NK-92 (cell line): Measurements from ENCODE around the gene LSAMP.

ENCODE experiments used
- DNase-seq: peaks from one replicate; lab custom pipeline; 2025; ENCODE audit not compliant: unreplicated experiment; lab: John Stamatoyannopoulos, UW

The LSAMP gene

DNA sequence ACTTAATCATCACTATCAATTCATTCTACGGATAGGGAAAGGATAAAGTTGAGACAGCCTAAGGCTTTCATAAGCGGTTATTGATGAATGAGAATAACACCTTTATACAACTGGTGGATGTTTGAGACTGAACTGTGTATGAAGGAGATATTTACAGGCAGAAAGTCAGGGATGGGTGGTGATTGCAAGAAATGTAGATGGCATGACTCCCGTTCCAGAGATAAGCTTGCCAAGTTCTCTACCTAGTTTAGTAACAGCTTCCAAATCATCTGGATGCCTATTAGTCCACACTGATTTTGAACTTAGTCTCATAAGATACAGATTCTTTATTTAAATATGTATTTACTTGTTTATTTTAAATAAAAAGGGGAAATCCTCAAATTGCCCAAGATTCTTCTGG lies 463.2 kb downstream of the LSAMP start:
- DNase-seq: no peak

DNA sequence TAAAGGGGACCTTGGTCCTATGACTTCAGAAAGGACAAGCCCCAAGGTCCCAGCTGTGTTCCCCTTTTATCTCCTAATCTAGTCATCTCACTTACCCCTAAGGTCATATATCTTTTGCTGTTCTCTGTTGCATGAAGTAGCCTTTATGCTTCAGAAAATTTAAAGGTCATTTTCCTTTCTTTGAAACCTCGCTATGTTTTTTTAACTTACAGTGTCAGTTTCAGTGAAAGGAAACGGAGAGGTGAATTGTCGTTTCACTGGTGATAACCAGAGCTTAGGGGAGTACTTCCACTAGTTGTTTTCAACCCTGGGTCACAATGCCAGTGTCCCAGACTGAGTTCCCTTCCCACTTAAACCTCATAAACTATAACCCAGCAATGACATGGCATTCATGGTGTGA lies 464.6 kb downstream of the LSAMP start:
- no peak for DNase-seq

DNA sequence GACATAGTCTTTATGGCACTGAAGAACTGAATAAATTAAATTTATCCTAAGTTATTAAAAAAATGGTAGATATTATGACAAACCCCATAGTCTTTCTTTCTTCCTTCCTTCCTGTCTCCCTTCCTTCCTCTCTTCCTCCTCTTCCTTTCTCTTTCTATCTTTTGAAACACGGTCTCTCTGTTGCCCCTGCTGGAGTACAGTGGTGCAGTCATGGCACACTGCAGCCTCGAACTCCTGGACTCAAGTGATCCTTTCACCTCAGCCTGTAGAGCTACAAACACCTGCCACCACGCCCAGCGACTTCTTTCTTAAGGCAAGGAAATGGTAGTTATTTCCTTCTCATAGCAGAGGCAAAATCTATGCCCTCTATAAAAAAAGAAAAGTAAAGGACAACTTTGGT lies 467.4 kb downstream of the LSAMP start:
- DNase-seq: no peak

DNA sequence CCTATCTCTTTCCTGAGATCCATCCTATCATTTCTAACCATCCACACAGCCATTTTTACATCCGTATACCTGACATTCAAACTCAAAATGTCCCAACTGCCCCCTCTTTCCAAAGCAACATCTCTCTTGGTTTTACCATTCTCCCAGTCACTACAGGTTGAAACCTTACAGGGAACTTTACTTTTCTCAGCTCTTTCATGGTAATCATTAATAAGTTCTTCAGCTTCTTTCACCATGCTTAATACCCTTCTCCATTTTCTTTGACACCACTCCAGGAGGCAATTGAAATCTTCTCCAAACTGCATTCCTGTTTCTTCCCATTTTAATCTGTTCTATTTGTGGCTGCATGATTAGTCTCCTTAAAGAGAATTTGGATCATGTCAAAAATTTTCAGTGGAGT lies 469.5 kb downstream of the LSAMP start:
- no peak for DNase-seq

DNA sequence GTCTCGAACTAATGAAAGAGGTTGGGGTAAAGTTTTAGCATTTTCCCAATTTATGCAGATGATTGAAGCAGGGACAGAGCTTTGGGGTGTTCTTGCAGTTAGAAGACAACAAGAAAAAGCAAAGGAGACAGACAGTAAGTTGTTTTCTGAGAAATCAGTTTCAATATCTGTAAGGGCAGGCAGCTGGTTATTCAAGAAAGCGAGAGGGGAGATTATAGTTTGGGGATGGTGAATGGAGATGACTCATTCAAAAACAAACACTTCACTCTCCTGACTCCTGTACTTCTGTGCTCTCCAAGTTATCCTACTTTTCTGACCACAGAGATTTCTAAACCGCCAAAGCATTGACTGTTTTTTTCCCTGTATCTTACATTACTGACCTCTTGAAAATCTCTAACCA lies 469.9 kb downstream of the LSAMP start:
- DNase-seq: no peak

DNA sequence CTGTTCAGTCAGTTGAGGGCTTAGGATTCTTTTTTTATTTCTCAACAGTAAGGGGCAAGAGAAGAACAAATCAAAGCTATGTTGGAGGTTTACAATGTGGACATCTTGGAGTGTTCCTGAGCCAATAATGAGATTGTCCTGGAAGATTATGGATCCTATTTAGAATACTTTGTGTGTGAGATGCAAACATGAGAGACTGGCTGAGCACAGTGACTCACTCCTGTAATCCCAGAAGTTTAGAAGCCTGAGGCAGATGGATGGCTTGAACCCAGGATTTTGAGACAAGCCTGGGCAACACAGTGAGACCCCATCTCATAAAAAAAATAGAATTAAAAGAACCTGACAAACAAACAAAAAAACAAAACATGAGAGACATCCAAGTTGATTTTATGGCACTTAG lies 470.3 kb downstream of the LSAMP start:
- DNase-seq: no peak

DNA sequence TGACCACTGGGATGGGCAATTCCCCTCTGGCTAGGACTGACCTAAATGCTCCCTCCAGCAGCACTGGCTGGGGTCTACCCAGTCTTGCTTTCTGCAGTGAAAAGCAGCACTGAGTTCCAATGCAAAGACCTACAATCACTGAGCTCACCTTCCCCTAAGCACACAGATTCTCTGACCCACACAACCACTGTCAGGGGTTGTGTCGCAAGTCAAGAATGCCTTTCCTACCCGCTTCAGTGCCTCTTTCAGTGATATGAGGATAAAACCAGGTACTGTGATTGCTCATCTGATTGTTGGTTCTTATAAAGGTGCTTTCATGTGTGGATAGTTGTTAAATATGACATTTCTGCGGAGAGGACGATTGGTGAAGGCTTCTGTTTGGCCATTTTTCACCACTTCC lies 476.4 kb downstream of the LSAMP start:
- no peak for DNase-seq

DNA sequence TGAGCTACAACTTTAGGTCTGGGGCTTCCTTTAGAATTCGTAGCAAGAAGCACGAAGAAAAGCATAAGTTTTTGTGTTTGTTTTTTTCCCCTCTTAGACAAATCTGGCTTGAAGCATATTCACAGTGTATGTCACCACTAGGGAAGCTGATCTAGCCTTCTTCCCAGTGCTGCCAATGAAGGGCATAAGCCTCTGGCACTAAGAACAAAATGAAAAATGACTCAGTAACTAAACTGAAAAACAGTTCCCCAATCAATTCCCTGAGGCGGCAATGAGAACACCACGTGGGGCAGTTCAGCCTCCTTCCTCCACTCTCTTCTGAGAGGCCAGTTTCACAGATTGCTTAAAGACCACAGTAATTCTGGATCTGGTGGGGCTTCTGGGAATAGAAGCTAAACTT lies 483.9 kb downstream of the LSAMP start:
- no peak for DNase-seq

DNA sequence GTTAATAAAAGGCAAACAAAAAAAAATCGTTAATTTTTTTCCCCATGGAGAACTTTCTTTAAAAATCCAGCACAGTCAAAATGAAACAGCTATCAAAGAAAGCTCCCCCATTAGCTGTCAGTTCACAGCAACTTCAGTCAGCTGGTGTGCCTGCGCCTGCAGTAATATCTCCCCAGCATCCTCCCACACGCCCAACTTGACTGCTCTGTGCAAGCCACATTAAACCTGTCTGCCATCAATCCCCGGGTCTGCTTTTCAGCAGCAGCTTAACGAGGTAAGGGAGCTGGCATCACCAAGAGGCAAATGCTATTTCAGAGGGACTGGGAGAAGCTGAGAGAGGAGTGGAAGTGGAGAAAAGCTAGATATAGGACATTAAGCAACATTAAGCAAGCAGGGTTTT lies 484.5 kb downstream of the LSAMP start:
- no peak for DNase-seq

DNA sequence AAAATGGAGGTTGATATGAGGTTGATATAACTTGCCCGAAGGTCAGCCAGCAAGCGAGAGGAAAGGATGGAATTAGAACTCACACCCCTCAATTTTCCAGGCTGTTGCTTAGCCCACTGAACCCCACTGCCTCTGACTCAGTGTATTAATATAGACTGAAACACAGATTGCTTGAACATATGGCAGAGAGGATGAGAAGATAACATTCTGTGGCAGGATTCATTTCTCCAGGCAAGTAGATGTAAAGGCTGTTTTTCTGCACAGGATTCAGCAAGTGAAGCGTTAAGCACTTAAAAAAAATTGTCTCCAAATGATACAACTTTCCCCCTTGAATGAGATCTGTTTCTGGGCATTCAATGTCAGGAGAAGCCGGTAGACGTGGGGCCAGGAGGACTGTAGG lies 486.8 kb downstream of the LSAMP start:
- DNase-seq: no peak

DNA sequence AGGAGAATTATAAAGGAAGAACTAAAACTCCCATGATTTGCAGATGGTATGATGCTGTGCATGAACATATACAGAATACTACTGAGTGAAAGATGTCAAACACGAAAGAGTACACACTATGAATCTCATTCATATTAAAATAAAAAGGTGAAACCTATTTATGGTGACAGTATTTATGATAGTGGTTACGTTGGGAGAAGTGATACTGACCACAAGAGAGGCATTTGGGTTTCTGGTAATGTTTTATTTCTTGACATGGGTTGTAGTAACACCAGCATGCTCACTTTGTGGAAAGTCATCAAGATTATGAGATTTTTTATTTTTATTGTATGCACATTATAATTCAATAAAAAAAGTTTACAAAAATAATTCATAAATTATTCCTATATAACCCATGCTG lies 498.0 kb downstream of the LSAMP start:
- no peak for DNase-seq

DNA sequence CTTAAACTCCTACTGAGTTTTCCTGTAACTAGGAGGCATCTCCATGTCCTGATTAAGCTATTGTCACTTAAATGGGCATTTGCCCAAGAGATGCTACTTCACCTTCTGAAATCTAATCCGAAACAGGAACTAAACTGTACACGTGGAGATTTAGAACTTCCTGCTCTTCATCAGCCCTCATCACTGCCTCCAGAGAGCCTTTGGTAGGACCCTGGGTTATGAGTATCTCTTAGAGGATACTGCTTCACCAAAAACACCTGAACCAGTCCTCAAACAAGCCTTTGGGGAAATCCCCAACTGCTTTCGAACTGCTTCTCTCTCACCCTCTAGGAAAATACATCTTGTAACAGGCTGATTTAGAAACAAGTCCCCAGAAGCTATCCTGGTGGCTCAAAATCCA lies 501.7 kb downstream of the LSAMP start:
- no peak for DNase-seq

DNA sequence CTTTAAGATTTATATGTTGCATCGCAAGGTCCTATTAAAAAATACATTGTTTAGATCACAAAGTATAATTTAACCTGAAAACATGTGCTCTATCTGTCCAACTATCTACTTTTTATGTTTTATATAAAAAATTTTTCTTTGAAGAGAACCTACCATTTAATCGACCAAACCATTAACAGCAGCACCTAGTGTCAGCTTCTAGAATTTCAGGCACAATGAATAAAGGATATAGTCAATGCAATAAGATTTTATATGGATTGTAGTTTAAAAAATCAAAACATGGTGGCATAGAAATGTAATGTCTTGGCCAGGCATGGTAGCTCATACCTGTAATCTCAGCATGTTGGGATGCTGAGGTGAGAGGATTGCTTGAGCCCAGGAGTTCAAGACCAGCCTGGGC lies 508.2 kb downstream of the LSAMP start:
- DNase-seq: no peak

DNA sequence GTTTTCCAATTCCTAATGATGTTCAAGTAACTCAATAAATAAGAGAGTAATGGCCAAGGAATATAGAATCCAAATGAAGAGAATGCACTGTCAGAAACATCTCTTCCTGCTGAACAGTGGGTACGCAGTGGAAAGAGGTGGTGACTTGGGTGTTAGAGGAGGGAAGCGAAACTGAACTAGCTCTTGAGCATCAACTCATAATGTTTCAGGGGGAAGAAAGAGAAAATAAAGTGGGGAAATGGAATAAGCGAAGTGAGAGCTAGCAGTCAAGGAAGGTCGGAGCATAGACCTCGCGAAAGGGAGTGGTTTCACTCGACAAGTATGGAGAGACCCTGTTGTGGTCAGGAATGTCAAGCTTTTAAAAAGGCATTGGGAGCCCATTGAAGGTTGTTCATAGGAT lies 512.5 kb downstream of the LSAMP start:
- no peak for DNase-seq

DNA sequence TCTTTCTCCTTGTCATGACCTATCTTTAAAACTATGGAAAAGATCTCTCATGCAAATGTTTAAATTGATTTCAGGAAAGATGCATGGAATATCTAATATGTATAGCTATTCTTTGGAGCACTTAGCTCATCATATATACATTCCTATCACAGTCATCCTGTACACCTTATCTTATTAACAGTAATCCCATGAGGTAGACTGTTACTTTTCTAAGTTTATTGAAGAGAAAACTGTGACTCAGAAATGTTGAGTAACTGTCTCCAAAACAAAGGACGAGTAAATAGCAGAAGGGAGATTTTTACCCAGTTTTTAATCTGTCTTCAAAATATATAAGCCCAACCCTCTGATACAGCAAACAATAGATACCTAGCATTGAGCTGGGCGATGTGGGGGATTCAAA lies 513.7 kb downstream of the LSAMP start:
- no peak for DNase-seq

DNA sequence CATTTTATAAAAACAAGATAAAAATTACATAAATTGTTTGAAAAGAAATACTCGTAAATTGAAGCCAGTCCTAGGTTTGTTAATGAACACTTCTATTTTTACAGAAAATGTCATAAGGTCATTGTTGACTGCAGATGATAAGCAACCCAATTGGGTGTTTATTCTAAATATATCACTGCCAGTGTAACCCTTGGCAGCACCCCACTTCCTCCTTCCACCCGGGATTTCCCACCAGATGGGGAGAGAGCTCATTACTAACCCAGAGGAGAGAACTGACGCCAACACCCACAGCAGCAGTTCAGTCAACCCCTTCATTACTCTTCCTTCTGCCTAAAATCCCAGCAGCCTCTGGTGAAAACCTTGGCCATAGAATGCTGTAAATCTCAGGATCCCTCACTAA lies 514.4 kb downstream of the LSAMP start:
- no peak for DNase-seq

DNA sequence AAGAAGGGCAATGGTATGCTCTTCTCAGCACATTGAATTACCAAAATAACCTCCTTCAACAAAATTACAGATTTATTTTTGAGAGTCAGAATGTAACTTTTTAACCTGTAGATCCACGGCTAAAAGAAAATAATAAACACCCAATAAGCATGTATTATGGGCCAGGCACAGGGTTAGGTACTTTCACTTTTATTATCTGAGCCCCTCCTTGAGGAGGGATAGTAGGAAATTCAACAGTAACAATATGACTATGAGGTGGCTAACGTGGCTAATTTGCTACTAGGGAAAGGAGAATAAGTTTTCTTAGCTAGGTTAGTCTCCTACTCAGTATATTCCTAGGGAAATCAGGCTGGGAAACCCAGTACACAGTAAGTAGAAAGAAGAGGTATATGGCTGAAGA lies 515.1 kb downstream of the LSAMP start:
- DNase-seq: no peak

DNA sequence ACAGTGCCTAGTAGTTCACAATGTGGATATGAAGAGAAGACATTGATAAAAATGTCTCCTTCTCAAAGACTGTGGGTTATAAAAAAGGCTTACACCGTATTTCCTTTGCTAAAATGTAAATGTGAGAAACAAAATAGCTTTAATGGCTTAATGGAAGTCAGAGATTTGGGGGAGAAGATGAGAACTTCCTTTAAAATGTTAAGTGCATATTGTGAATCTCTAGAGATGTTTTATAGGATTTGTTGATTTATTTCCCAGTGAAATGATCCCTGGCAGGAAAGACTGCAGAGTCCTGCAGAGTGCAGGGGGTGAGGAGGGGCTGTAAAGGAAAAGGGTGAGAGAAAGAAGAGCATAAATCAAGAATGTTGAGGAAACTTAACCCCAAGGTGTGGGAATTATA lies 516.9 kb downstream of the LSAMP start:
- no peak for DNase-seq

DNA sequence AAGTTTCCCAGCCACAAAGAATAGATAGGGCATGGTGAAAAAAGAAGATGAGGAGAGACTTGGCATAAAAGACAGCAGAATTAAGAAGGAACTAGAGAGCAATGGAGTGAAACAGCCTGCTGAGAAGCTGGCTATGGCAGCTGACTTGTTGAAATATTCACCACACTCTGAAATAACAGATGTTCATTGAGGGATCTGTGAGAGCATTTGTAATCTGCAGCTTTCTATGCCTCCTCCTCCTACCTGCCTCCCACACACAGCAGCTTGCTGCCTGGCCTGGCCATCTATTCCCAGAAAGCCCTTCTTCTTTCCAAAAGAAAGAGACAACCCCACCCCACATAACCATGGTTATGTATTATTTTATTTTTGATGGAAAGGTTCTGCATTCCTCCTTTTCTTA lies 518.1 kb downstream of the LSAMP start:
- no peak for DNase-seq

DNA sequence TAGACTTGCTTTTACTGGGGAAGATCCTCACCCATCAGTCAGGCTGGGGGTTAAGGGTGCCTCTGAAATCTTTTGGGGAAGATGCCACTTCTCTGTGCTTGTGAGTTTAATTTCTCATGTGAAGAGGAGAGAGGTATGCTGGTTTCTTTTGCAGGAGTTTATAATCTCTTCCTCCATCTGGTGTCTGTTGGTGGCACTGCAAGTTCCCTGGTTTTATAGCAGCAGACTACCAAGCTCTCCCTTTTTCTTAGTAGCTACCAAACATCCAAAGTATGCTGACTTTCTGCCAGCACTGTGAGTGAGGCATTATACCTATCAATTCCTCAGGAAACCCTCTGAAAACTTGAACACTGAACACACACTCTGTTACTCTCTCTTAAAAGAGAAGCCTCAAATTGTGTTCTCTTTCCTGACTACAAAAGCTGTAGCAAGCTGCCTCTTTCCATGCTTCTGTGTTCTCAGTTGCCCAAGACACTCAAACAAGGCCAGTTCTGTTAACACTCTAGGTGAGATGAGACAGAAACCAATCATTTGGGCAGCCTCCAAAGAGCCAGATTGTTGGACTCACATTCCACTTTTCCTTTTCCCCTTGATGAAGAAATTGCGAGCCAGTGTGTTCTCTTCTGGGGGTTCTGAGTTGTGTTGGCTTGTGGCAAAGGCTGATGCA lies 522.5 kb downstream of the LSAMP start:
- no peak for DNase-seq

DNA sequence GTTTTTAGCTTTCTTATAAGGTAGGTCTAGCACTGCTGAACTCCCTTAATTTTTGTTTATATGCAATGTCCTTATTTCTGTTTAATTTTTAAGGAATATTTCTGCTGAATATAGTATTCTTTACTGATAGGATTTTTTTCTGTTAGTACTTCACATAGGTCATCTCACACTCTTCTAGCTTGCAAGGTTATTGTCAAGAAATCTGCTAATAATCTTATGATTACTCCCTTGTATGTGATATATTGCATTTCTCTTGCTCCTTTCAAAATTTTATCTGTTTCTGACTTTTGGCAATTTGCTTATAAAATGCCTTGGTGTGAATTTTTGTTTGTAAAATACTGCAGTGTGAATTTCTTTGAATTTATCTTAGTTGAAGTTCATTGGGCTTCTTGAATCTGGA lies 523.6 kb downstream of the LSAMP start:
- DNase-seq: no peak

DNA sequence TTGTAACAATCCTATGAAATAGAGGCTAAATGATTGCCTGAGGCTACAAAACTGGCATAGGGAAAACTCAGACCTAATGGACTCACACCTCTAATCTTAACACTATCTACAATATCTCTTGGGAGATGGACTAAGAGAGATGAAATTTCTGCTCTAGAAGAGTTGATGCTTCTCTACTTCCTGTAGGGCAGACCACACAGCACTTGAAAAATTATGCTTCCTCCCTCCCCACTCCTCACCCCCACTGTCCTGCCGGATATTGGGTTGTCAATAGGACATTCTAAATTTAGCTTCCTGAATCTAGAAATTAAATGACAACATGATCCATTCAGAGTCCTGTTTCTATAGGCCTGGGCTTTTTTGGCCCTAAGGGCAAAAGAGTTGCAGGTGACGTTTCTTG lies 526.4 kb downstream of the LSAMP start:
- DNase-seq: no peak

DNA sequence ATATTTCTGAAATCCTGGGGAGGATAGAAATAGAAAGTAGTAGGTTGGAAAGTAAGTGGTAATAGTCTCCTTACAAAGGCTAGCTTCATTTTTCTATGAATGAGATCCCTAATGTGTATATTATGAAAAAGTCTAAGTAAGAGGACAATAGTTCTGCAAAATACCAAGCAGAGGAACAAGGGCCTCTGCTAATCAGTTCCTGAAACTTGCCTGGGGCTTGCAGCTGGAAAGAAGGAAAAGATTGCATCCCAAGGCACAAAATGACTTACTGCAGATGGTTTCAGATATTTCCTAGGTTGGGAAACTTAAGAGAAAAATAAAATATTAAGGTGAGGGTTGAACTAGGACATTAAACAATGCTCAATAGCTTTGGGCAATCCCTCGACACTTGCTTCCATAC lies 528.4 kb downstream of the LSAMP start:
- no peak for DNase-seq

DNA sequence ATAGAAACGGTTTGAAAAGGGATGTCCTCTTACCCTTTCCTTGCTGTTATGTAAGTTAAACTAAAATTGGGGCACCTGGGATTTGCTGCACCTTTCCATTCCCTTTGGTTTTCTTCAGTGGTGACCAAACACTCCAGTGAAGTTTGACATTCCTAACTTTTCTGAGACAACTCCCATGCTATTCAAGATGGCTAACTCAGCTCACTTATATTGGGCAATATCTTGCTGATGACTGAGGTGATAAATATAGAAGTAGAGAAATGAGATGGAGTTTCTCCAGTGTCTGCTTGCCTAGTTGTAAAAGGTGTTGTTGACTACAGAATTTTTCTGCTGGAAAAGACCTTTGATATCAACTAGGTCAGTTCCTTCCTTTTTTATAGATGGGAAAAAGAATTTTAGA lies 530.2 kb downstream of the LSAMP start:
- DNase-seq: no peak
